Endodermal cell (in vitro differentiated cells): ENCODE results near the gene SLC6A20. TPM values are rescaled to one million over a fixed set of nuclear protein-coding genes. Genes with fewer than 3 reads are reported as not detected.
"Not testable (repeated sequence)": the region's sequence is repeated elsewhere in the genome, so short reads cannot be mapped to it uniquely, and the experiment has no call there.

ENCODE experiments used
- DNase-seq: peaks from one replicate; pipeline ENCODE4 v3.0.0-alpha.2; 2017
- H3K27ac ChIP-seq: 2 replicates; pipeline ENCODE4 v1.5.1; 2013; ENCODE audit warnings: mild to moderate bottlenecking, low read depth, low read length, moderate library complexity
- H3K27me3 ChIP-seq: 2 replicates; pipeline ENCODE4 v1.6.1; 2013; ENCODE audit warnings: mild to moderate bottlenecking, low read length, moderate library complexity; ENCODE audit not compliant: insufficient read depth, control insufficient read depth, poor library complexity, severe bottlenecking
- H3K36me3 ChIP-seq: 2 replicates; pipeline ENCODE4 v1.7.0; 2013; ENCODE audit warnings: mild to moderate bottlenecking, low read length, moderate library complexity; ENCODE audit not compliant: control insufficient read depth, insufficient read depth
- H3K4me1 ChIP-seq: one replicate; pipeline ENCODE4 v1.7.0; 2013; ENCODE audit warnings: low read length; ENCODE audit not compliant: control insufficient read depth, insufficient read depth
- H3K4me3 ChIP-seq: 2 replicates; pipeline ENCODE4 v1.5.1; 2013; ENCODE audit warnings: mild to moderate bottlenecking, low read length, moderate library complexity
- H3K9ac ChIP-seq: 2 replicates; pipeline ENCODE4 v1.6.1; 2013; ENCODE audit warnings: mild to moderate bottlenecking, low read length, moderate library complexity; ENCODE audit not compliant: poor library complexity, severe bottlenecking; ENCODE audit errors: extremely low read depth
- H3K9me3 ChIP-seq: 2 replicates; pipeline ENCODE4 v1.6.1; 2013; ENCODE audit warnings: mild to moderate bottlenecking, low read length, moderate library complexity; ENCODE audit not compliant: control insufficient read depth
- H3K27ac Mint-ChIP-seq: 2 replicates; pipeline ENCODE4 v1.8.0; 2020; ENCODE audit warnings: mixed read lengths
- H3K27me3 Mint-ChIP-seq: 2 replicates; pipeline ENCODE4 v1.8.0; 2021; ENCODE audit warnings: mild to moderate bottlenecking, mixed read lengths; ENCODE audit not compliant: insufficient read depth
- H3K36me3 Mint-ChIP-seq: 2 replicates; pipeline ENCODE4 v1.8.0; 2020; ENCODE audit warnings: low read depth, mixed read lengths
- H3K4me1 Mint-ChIP-seq: 2 replicates; pipeline ENCODE4 v1.8.0; 2020; ENCODE audit warnings: mixed read lengths
- H3K4me3 Mint-ChIP-seq: 2 replicates; pipeline ENCODE4 v1.8.0; 2020; ENCODE audit warnings: mild to moderate bottlenecking, moderate library complexity, mixed read lengths
- H3K9me3 Mint-ChIP-seq: 2 replicates; pipeline ENCODE4 v1.8.0; 2020; ENCODE audit warnings: mild to moderate bottlenecking, mixed read lengths
- CTCF ChIP-seq: fragments of 200-600 bp; sonication (generic); conservative IDR thresholded peaks from 2 replicates; pipeline ENCODE4 v1.5.0; 2021; ENCODE audit warnings: antibody characterized with exemption, mild to moderate bottlenecking
- WGBS, 2 experiments: methylation state at CpG; one replicate each; pipeline versions ENCODE4 v1.1.5 to v1.1.7; 2013; ENCODE audit warnings: missing lambda C conversion rate in 2 of 2, mixed read lengths in 1 of 2; ENCODE audit not compliant: insufficient coverage in 1 of 2, insufficient read length in 1 of 2; 5-methylcytosine and 5-hydroxymethylcytosine counted together
- total RNA-seq, 2 donors: library from RNA; stranded (reverse); fragmentation: NEBNext Ultra II Directional in 1 of 2; extraction: Animal tissue kit (Norgen Biotek cat#: 25700) in 1 of 2; gene quantifications; 2 replicates in 1 of 2; 3 replicates in 1 of 2; pipeline ENCODE4 v1.2.1, GENCODE V29; 2021

The SLC6A20 gene
- total RNA-seq, 2 donors from 2014 or later, result 0.29 to 1.5 TPM

DNA sequence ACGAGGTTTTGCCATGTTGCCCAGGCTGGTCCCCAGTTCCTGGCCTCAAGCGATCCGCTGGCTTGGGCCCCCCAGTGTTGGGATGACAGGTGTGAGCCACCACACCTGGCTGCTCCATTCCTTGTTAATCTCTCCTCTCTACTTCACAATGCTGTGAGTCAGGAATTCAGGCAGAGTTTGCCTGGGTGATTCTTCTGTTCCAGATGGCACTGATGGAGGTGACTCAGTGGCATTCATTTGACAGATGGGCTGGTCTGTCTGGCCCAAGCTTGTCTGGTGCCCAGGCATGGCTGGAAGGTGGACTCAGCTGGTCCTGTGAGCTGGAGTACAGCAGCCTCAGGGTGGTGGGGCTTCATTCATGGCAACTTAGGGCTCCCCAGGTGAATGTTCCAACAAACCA lies 43.2 kb downstream of the SLC6A20 start:
- Mint-ChIP-seq H3K36me3 (peaks cover 47% of the 10 kb centered on the region), H3K4me1 (peaks cover 25% of the 10 kb centered on the region), H3K27me3 (no peaks in the 10 kb centered on the region), H3K9me3 (no peaks in the 10 kb centered on the region), H3K4me3 (no peak overlapping the region), H3K27ac (no peak overlapping the region)
- H3K9me3 ChIP-seq, result no peaks in the 10 kb centered on the region
- H3K36me3 ChIP-seq, result peaks cover 43% of the 10 kb centered on the region
- H3K27ac ChIP-seq, result no peak overlapping the region
- TF ChIP-seq CTCF, result no peak
- H3K9ac ChIP-seq, result no peak overlapping the region
- no peaks in the 10 kb centered on the region for H3K27me3 ChIP-seq
- peaks cover 22% of the 10 kb centered on the region for H3K4me1 ChIP-seq
- 96 to 100% methylated on average over 1 to 3 of the region's 3 CpGs for WGBS, 2 experiments
- no peak overlapping the region for H3K4me3 ChIP-seq
- no peak for DNase-seq

DNA sequence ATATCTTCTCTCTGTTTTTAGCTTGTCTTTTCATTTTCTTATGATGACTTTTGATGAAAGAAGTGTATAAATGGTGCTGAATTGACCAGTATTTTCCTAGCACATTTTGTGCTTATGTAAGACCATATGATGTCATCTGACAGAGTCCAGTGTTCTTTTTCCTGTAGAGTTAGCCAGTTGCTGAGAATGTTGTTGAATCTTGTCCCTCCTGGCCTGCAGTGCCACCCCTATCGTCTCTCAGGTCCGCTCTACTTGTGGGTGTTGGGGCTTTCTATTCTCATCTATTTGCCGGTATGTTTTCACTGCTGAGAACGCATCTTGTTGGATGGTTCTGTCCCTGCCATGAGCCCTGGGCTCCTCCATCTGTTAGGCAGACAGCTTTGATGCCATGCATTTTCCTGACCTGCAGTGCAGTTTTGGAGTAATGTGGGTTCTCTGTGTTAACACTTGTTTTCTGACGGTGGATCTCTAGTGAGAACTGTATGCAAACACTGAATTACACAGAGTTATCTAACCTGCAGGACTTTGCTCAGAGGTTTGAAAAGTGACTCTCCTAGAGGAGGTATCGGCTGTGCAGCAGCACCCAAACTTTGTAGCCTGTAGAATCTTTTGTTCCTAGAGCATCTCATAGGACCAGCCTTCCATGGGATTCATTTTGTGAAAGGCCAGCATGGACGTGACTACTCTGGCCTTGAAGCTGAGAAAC lies 44.6 kb downstream of the SLC6A20 start:
- Mint-ChIP-seq H3K27ac (no peak overlapping the region), H3K4me1 (peaks cover 13% of the 10 kb centered on the region), H3K36me3 (peaks cover 59% of the 10 kb centered on the region), H3K4me3 (no peak overlapping the region), H3K27me3 (no peaks in the 10 kb centered on the region), H3K9me3 (no peaks in the 10 kb centered on the region)
- H3K27ac ChIP-seq, result no peak overlapping the region
- TF ChIP-seq CTCF, result no peak
- no peak overlapping the region for H3K9ac ChIP-seq
- H3K36me3 ChIP-seq, result peaks cover 57% of the 10 kb centered on the region
- H3K27me3 ChIP-seq, result no peaks in the 10 kb centered on the region
- H3K4me3 ChIP-seq, result no peak overlapping the region
- H3K9me3 ChIP-seq, result no peaks in the 10 kb centered on the region
- H3K4me1 ChIP-seq, result peaks cover 16% of the 10 kb centered on the region
- no peak for DNase-seq
- 93 to 95% methylated on average over 4 to 7 of the region's 7 CpGs for WGBS, 2 experiments

DNA sequence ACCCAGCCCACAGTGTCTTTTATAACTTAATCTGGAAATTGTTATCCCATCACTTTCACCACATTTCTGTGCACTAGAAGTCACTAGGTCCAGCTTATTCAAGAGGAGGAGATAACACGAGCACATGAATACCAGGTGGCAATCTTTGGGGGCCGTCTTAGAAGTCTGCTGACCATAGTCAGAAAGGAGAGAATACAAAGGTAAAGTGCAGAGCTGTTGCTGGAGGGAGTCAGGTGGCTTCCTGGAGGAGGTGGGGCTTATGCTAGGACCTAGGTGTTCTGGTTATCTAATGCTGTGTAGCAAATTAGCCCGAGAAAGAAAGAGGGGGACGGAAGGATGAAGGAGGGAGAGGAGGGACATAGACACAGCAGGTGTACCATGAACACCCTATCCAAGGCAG lies 46.5 kb downstream of the SLC6A20 start:
- no peak overlapping the region for H3K27ac Mint-ChIP-seq
- no peaks in the 10 kb centered on the region for H3K27me3 Mint-ChIP-seq
- Histone ChIP-seq H3K27ac (no peak overlapping the region), H3K9ac (no peak overlapping the region), H3K27me3 (no peaks in the 10 kb centered on the region), H3K9me3 (no peaks in the 10 kb centered on the region), H3K36me3 (peaks cover 75% of the 10 kb centered on the region), H3K4me1 (peaks cover under 1% of the 10 kb centered on the region), H3K4me3 (no peak overlapping the region)
- H3K4me1 Mint-ChIP-seq, result peaks cover 8% of the 10 kb centered on the region
- no peak for TF ChIP-seq CTCF
- no peaks in the 10 kb centered on the region for H3K9me3 Mint-ChIP-seq
- peaks cover 70% of the 10 kb centered on the region for H3K36me3 Mint-ChIP-seq
- 92% methylated on average over 4 of the region's 4 CpGs; no CpG with 5 or more reads in 1 of the 2 experiments for WGBS, 2 experiments
- no peak overlapping the region for H3K4me3 Mint-ChIP-seq
- DNase-seq, result no peak

DNA sequence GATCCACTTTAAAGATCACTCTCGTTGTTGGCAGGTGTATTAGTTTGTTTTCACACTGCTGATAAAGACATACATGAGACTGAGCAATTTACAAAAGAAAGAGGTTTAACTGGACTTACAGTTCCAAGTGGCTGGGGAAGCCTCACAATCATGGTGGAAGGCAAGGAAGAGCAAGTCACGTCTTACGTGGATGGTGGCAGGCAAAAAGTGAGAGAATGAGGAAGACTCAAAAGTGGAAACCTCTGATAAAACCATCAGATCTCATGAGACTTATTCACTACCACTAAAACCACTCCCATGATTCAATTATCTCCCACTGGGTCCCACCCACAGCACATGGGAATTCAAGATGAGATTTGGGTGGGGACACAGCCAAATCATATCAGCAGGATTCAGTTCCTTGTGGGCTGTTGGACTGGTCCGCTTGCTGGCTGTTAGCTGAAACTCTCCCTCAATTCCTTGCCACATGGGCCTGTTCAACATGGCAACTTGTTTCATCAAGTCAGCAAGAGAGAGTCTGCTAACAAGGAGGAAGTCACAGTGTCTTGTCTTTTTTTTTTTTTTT lies 47.2 kb downstream of the SLC6A20 start:
- not testable (repeated sequence) for H3K4me3 ChIP-seq, H3K4me3 Mint-ChIP-seq, H3K9me3 ChIP-seq, H3K27ac Mint-ChIP-seq, H3K27me3 Mint-ChIP-seq, H3K4me1 ChIP-seq, H3K9me3 Mint-ChIP-seq, H3K27ac ChIP-seq, DNase-seq, H3K9ac ChIP-seq, H3K27me3 ChIP-seq
- 94 to 100% methylated on average over 3 to 4 of the region's 4 CpGs for WGBS, 2 experiments
- peaks cover 76% of the 10 kb centered on the region for H3K36me3 ChIP-seq
- H3K4me1 Mint-ChIP-seq, result peaks cover 11% of the 10 kb centered on the region
- peaks cover 69% of the 10 kb centered on the region for H3K36me3 Mint-ChIP-seq
